Measurements from ENCODE around the gene HSD11B1L. TPM values are rescaled to one million over a fixed set of nuclear protein-coding genes. Genes with fewer than 3 reads are reported as not detected.
"Not testable (repeated sequence)": the region's sequence is repeated elsewhere in the genome, so short reads cannot be mapped to it uniquely, and the experiment has no call there.

The HSD11B1L gene
- total RNA-seq, 2 donors from 2014 or later, result 3.8 to 4.0 TPM

- peak; percentile 75 for DNase-seq (ENCODE audit: low spot score)
- intact Hi-C loops (cut with DNase I), result no loop called here
Measured at GRCh38 chr19:5695649-5696195, 14.9 kb downstream of the HSD11B1L start.

DNA sequence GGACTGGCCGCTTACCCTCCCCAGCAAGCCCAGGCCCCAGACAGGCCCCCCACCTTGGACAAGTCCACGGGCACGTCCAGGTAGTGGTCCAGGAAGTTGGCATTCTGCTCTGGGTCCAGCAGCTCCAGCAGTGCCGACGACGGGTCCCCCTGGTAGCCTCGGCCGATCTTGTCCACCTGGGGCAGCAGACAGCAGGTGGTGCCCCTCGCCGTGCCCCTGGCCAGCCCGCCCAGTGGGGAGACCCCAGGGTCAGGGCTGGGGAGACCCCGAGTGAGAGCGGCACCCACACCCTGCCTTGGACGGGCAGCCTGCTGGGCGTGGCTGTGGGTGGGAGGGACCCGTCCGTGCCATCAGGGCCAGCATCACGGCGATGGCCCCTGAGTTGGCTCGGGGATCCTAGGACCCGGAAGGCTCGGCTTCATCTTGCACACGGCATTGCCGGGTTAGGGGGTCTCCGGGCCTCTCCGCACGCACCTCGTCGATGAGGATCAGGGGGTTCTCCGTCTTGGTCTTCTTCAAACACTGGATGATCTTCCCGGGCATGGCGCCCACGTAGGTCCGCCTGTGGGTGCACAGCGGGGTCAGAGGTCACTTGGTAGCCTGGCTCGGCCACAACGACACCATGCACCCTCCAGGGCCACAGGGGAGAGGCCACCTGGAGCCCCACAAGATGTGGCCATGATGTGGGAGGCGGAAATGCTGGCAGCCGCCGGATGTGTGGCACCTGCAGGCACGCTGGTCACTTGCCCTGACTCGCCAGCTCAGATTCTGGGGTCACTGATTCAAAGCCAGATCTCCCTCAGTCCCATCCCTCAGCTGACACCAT, 15.6 kb downstream of the HSD11B1L start:
- DNase-seq (ENCODE audit: low spot score), result peak; percentile 79
- intact Hi-C loops (cut with DNase I), result no loop called here

DNA sequence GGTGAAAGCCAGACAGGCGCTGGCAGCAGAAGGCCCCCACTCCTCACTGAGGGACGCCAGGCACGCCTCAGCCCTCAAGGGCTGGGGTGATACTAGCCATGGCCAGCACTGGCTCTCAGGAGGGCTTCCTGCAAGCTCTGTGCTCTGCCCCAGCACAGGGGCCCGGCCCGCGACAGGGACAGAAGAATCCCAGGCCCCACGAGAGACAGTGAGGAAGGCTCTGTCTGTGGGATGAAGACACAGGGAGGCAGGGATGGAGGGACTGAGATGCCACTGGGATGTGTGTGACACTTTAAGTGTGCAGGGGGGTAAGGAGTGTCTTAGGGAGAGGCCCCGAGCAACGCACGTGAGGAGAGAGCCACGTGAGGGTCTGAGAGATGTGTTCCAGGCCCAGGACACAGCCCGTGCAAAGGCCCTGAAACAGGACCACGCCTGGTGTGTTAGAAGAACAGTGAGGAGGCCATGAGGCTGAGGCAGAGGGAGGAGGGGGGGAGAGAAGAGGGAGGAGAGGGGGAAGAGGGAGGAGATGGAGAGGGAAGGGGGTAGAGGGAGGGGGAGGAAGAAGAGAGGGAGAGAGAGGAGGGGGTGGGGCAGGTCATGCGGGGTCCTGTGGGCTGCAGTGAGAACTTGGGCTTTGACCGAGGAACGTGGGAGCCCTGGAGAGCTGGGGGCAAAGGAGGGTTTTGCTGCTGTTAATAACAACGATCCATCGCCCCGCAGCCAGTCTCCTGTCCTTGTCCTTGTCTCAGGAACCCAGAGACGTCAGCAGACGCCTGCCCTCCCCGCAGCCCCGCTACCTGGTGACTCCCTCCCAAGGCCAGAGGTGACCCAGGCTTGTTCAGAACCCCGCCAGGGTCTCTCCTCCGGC, 16.4 kb downstream of the HSD11B1L start:
- DNase-seq (ENCODE audit: low spot score), result no peak
- intact Hi-C loops (cut with DNase I), result no loop called here

DNA sequence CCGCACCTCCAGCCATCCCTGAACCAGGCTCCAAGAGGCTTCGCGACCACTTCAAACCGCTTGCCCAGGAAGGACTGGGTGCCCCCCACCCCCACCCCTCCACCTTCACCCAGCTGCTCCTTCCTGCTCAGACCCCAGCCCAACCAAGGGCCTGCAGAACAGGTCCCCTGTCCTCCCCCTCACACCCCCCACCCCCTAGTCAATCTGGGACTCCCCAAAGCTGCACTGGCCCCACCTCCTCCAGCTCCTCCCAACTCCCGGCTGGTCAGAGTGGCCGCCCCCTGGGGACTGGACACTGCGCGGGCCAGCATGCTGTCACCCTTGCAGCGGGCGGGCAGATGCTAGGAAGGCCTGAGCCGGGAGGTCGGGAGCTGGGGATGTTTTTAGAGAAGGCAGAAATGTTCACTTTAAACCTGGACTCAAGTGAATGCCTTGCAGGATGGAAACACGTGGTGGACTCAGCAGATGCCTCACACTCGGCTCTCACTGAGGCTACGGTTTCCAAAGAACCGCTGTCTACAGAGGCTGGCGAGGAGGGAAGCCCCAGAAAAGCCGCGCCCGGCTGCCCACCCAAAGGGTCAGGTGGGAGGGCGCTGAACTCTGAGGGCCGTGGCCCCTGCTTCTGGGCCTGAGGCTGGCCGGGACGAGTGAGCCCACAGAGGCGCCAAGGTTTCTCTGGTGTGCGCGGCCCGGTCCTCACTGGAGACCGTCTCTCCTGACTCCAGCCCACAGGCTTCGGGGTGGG, 17.2 kb downstream of the HSD11B1L start:
- intact Hi-C loops (cut with DNase I), result no loop called here
- peak; percentile 77 for DNase-seq (ENCODE audit: low spot score)

- intact Hi-C loops (cut with DNase I), result no loop called here
- peak; percentile 73 for DNase-seq (ENCODE audit: low spot score)
Measured at GRCh38 chr19:5698635-5699422, 18.0 kb downstream of the HSD11B1L start.

DNA sequence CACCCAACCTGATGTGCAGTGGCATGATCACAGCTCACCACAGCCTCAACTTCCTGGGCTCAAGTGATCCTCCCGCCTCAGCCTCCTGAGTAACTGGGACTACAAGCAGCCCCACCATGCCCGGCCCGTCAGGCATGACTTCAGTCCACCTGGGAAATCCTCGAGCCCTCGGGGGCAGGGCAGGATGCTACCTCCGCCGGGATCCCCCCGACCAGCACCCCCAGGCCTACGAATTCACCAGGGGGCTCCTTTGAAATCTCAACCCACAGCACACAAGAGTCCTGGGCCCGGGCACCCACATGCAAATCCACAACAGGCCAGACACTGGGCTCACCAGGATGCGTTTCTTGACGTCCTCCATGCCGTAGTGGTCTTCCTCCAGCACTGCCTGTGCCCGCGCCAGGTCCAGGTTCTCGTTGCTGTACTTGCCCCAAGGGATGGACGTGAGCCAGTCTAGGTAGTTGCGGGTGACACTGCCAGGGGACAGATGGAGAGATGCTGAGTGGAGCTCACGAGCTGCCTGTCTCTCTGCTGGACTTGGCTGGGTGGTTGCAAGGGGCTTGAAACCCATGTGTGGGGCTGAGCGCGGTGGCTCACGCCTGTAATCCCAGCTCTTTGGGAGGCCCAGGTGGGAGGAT, 19.7 kb downstream of the HSD11B1L start:
- no peak for DNase-seq (ENCODE audit: low spot score)

DNA sequence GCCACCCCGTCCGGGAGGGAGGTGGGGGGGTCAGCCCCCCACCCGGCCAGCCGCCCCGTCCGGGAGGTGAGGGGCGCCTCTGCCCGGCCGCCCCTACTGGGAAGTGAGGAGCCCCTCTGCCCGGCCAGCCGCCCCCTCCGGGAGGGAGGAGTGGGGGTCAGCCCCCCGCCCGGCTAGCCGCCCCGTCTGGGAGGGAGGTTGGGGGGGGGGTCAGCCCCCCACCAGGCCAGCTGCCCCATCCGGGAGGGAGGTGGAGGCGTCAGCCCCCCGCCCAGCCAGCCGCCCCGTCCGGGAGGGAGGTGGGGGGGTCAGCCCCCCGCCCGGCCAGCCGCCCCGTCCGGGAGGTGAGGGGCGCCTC, 21.2 kb downstream of the HSD11B1L start:
- intact Hi-C loops (cut with DNase I); DNase-seq (ENCODE audit: low spot score): not testable (repeated sequence)

More for the DNA sequence above, 19.7 kb downstream of the HSD11B1L start:
- intact Hi-C loops (cut with DNase I), result no loop called here

DNA sequence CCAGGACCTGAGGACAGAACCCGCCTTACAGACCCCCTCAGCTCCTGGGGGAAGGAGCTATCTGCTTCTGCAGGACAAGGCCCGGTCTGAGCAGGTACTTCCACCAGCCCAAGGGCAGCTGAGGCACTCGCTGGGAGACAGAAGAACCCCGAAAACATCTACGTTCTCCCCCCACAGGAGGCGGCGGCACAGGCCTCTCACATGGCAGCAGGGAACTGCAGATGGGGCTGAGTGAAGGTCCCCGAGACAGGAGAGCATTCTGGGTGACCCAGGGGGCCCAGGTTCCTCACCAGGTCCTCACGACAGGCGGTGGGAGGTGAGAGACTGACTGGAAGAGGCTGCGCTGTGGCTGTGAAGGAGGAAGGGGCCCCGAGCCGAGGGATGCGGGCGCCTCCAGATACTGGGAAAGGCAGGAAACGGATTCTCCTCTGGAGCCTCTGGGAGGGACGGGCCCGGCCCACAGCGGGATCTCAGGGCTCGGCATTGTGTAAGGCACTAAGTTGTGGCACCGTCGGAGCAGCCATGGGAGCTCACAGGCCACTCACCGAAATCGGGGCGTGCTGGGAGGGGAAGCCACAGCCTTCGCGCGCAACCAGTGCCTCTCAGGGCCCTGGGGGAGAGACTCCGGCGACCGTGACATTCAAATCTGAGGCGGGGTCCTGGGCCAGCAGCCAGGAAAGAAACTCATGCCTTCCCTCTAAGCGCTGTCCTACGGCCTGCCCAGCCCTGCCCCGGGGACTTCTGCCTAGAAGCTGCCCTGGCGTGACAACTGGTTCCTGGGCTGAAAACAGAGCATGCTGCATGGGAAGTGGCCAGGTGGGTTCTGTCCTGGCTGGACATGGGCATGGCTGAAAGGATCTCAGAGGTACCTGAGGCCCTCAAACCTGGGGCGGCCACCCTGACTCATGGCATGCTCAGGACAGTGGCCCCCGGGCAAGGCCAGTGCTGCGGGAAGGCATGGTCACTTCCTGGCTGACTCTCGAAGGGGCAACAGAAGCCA, 23.3 kb downstream of the HSD11B1L start:
- intact Hi-C loops (cut with DNase I), result no loop called here

GRCh38 chr19:5705552-5705951, 24.7 kb downstream of the HSD11B1L start:
- no peak for DNase-seq (ENCODE audit: low spot score)

More for the DNA sequence above, 23.3 kb downstream of the HSD11B1L start:
- DNase-seq (ENCODE audit: low spot score), result no peak

GRCh38 chr19:5706876-5707573, 26.2 kb downstream of the HSD11B1L start:
- intact Hi-C loops (cut with DNase I), result no loop called here
- DNase-seq (ENCODE audit: low spot score), result no peak

More at GRCh38 chr19:5705552-5705951, 24.7 kb downstream of the HSD11B1L start:
- intact Hi-C loops (cut with DNase I), result no loop called here

DNA sequence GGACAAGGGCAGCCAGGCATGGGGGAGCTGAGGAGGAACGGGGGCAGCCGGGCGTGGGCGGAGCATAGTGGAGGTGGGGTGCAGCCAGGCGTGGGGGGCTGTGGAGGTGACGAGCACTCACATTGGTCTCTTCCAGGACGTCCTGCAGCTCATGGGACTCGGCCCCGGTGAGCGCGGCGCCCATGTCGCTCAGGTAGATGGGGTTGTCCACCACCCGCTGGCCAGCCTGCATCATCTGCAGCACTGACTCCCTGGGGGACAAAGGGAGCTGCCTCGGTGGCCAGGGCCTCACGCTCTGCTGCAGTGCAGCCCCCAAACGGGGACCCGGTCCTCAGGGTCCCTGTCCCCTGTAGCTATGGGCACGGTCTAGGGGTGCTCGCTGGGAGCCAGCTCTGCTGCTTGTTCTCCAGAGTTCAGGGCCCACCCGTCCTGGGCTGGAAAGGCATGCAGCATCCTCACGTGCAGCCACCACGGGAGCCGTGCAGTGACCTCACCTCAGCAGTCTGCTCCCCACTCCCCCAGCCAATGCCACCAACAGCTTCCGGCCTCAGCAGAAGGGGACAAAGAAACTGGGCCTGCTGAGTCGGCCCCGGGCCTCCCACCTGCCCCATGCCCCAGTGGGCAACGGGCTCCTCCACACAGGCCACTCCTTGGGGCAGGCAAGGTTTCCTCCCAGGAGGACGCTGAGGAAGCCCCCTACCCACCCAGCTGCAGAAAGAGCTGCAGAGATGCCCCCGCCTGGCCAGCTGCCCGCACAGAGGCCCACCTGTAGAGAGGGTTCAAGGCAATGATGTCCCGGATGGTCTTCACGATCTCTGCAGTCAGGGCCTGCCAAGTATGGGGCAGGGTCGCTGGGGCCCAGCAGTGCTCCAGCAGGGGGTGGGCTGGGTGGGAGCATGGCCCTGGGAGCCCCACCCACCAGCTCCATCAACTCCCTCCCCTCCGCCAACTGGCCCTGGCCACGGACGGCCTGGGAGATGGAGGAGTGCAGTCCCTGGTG, 27.0 kb downstream of the HSD11B1L start:
- DNase-seq (ENCODE audit: low spot score), result peak; percentile 79
- intact Hi-C loops (cut with DNase I), result no loop called here

DNA sequence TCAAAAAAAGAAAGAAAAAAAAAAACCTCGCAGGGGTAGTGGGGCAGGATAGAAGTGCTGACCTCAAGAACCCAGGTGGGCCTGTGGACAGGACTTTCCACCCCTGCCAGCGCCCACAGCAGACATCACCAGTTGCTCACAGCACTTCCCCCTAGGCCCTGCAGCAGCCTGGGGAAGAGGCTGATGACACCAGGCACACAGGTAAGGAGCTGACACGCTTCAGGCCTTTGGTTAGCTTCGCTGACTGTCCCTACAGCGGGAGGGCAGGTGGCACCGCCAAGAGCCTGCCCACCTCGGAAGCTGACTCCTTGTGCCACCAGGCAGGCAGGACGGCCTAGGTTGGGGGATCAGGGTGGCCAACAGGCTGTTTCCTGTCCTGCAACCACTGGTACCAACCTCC, 30.2 kb downstream of the HSD11B1L start:
- intact Hi-C loops (cut with DNase I), result no loop called here
- DNase-seq (ENCODE audit: low spot score), result peak; percentile 70

DNA sequence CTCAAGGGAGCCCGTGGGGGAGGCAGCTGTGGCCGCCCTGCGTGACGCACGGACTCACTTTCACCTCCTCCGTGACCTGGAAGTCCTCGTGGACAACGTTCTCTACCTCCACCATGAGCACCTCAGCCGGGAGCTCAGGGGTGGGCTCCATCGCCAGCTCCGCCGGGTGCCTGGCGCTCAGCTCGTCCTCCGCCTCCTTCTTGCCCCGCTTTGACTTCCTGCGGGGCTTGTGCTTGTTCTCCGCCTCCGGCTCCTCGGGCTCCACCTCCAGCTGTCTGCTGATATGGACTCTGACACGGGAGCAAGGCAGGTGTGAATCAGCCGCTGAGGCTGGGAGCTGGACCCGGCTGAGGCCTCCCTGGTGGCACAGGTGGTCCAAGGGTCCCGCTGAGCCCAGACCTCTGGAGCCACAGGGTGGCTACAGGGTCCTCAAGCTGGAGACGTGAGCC, 30.9 kb downstream of the HSD11B1L start:
- intact Hi-C loops (cut with DNase I), result no loop called here
- peak; percentile 58 for DNase-seq (ENCODE audit: low spot score)

GRCh38 chr19:5713228-5713627, 32.4 kb downstream of the HSD11B1L start:
- no peak for DNase-seq (ENCODE audit: low spot score)
- intact Hi-C loops (cut with DNase I), result no loop called here

- intact Hi-C loops (cut with DNase I), result no loop called here
Measured at GRCh38 chr19:5714816-5715215, 34.0 kb downstream of the HSD11B1L start.

More at GRCh38 chr19:5714816-5715215, 34.0 kb downstream of the HSD11B1L start:
- DNase-seq (ENCODE audit: low spot score), result no peak
